ENCODE measurements around the gene VEZT. TPM values are rescaled to one million over a fixed set of nuclear protein-coding genes. Genes with fewer than 3 reads are reported as not detected.
A peak's percentile ranks its signal among the peaks of the same experiment; 100 is the strongest.

VEZT gene
- total RNA-seq, 1 donor from 2014 or later: 89.9 TPM

GRCh38 chr12:95203487-95204030 is 14.0 kb upstream of the VEZT start:
- no peak overlapping the region for H3K4me3 Mint-ChIP-seq (ENCODE audit: unreplicated experiment)

GRCh38 chr12:95204141-95204866 is 13.3 kb upstream of the VEZT start:
- Mint-ChIP-seq H3K27me3 (ENCODE audit: unreplicated experiment) (peaks cover 4% of the 10 kb centered on the region), H3K9me3 (ENCODE audit: unreplicated experiment) (no peaks in the 10 kb centered on the region), H3K4me1 (ENCODE audit: unreplicated experiment) (peaks cover 65% of the 10 kb centered on the region), H3K27ac (ENCODE audit: unreplicated experiment) (peak overlapping the region; percentile 97), H3K4me3 (ENCODE audit: unreplicated experiment) (peak overlapping the region; percentile 73), H3K36me3 (ENCODE audit: low read depth, unreplicated experiment) (peaks cover 18% of the 10 kb centered on the region)
- TF ChIP-seq, protein P1, sequence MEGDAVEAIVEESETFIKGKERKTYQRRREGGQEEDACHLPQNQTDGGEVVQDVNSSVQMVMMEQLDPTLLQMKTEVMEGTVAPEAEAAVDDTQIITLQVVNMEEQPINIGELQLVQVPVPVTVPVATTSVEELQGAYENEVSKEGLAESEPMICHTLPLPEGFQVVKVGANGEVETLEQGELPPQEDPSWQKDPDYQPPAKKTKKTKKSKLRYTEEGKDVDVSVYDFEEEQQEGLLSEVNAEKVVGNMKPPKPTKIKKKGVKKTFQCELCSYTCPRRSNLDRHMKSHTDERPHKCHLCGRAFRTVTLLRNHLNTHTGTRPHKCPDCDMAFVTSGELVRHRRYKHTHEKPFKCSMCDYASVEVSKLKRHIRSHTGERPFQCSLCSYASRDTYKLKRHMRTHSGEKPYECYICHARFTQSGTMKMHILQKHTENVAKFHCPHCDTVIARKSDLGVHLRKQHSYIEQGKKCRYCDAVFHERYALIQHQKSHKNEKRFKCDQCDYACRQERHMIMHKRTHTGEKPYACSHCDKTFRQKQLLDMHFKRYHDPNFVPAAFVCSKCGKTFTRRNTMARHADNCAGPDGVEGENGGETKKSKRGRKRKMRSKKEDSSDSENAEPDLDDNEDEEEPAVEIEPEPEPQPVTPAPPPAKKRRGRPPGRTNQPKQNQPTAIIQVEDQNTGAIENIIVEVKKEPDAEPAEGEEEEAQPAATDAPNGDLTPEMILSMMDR (IDR thresholded peaks at IDR 0.05; ENCODE audit: unreplicated experiment): no peak
- peak; percentile 6 for DNase-seq (ENCODE audit: low spot score)

More at GRCh38 chr12:95203487-95204030, 14.0 kb upstream of the VEZT start:
- TF ChIP-seq, protein P1 (IDR thresholded peaks at IDR 0.05; ENCODE audit: unreplicated experiment): no peak
- Mint-ChIP-seq H3K36me3 (ENCODE audit: low read depth, unreplicated experiment) (peaks cover 18% of the 10 kb centered on the region), H3K27me3 (ENCODE audit: unreplicated experiment) (peaks cover 4% of the 10 kb centered on the region), H3K9me3 (ENCODE audit: unreplicated experiment) (no peaks in the 10 kb centered on the region), H3K4me1 (ENCODE audit: unreplicated experiment) (peaks cover 65% of the 10 kb centered on the region), H3K27ac (ENCODE audit: unreplicated experiment) (peak overlapping the region; percentile 97)
- no peak for DNase-seq (ENCODE audit: low spot score)

DNA sequence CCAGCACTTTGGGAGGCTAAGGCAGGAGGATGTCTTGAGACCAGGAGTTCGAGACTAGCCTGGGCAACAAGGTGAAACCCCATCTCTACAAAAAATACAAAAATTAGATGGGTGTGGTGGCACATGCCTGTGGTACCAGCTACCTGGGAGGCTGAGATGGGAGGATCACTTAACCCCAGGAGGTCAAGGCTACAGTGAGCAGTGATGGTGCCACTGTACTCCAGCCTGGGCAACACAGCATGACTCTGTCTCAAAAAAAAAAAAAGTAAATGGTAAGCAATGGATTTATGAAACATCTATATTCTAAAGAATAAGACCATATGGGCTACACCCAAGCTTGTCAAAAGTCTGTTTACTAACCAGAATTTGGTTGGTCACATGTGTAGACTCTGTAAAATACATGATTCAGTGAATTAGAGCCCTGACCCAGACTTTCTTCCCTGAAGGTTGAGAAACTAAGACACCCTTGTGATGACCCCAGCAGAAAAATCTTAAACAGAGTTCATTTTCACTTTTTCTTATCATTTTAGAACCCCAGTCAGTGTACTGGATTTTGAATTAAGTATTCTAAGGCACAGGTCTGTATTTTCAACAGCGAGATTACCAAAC is 12.5 kb upstream of the VEZT start:
- Mint-ChIP-seq H3K27me3 (ENCODE audit: unreplicated experiment) (peaks cover 4% of the 10 kb centered on the region), H3K4me1 (ENCODE audit: unreplicated experiment) (peaks cover 62% of the 10 kb centered on the region), H3K36me3 (ENCODE audit: low read depth, unreplicated experiment) (peaks cover 20% of the 10 kb centered on the region), H3K27ac (ENCODE audit: unreplicated experiment) (peak overlapping the region; percentile 89), H3K4me3 (ENCODE audit: unreplicated experiment) (peak overlapping the region; percentile 8), H3K9me3 (ENCODE audit: unreplicated experiment) (no peaks in the 10 kb centered on the region)
- DNase-seq (ENCODE audit: low spot score): no peak
- TF ChIP-seq, protein P1 (IDR thresholded peaks at IDR 0.05; ENCODE audit: unreplicated experiment): no peak

DNA sequence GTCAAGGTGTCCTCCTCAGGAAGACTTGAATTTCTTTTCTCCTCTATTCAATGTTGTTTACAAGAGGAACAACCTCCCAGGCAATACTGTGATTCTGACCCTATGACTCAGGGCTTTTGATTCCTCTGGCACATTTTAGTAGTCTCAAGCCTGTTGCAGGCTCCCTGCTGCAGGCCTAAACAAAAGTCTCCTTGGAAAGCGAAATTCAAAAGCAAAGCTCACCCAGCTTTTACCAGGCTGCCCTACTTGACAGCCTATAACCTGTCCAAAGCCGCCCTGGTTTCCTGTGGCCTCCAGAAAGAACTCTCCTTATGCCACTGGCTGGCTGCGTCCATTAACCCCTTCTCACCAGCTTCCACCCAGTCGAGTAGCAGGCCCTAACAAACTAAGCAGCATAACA is 11.9 kb upstream of the VEZT start:
- Mint-ChIP-seq H3K27ac (ENCODE audit: unreplicated experiment) (peak overlapping the region; percentile 89), H3K36me3 (ENCODE audit: low read depth, unreplicated experiment) (peaks cover 20% of the 10 kb centered on the region), H3K4me3 (ENCODE audit: unreplicated experiment) (peak overlapping the region; percentile 8), H3K4me1 (ENCODE audit: unreplicated experiment) (peaks cover 57% of the 10 kb centered on the region), H3K27me3 (ENCODE audit: unreplicated experiment) (peaks cover 4% of the 10 kb centered on the region), H3K9me3 (ENCODE audit: unreplicated experiment) (no peaks in the 10 kb centered on the region)
- TF ChIP-seq, protein P1 (IDR thresholded peaks at IDR 0.05; ENCODE audit: unreplicated experiment): no peak
- DNase-seq (ENCODE audit: low spot score): no peak

DNA sequence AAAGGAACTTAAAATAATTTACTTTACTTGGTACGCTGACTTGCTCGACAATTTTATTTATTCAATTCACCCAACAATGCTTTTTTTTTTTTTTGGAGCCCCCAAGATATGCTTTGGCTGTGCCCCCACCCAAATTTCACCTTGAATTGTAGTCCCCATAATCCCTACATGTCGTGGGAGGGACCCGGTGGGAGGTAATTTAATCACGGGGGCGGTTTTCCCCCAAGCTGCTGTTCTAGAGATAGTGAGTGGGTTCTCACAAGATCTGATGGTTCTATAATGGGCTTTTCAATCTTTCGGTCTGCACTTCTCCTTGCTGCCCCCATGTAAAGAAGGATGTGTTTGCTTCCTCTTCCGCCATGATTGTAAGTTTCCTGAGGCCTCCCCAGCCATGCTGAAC is 10.7 kb upstream of the VEZT start:
- Mint-ChIP-seq H3K36me3 (ENCODE audit: low read depth, unreplicated experiment) (peaks cover 20% of the 10 kb centered on the region), H3K27me3 (ENCODE audit: unreplicated experiment) (peaks cover 4% of the 10 kb centered on the region), H3K27ac (ENCODE audit: unreplicated experiment) (peak overlapping the region; percentile 65), H3K9me3 (ENCODE audit: unreplicated experiment) (no peaks in the 10 kb centered on the region), H3K4me1 (ENCODE audit: unreplicated experiment) (peaks cover 44% of the 10 kb centered on the region), H3K4me3 (ENCODE audit: unreplicated experiment) (peak overlapping the region; percentile 13)
- TF ChIP-seq, protein P1 (IDR thresholded peaks at IDR 0.05; ENCODE audit: unreplicated experiment): no peak
- no peak for DNase-seq (ENCODE audit: low spot score)

All from endothelial cell (in vitro differentiated cells).